ENCODE results near the gene OR5K4. TPM values are rescaled to one million over a fixed set of nuclear protein-coding genes. Genes with fewer than 3 reads are reported as not detected.

Gene OR5K4
- total and polyA plus RNA-seq, 2 of the 8 experiments (the other 6 are each of a cell fraction or from before 2014, with no cell fraction given): not detected

GRCh38 chr3:98390366-98390765 is 36.7 kb downstream of the OR5K4 start, which contains the start of gene OR5K3:
OR5K3 (plus strand) TSS chr3:98390666; CDS start chr3:98390666, 0 bp downstream.
- Histone ChIP-seq H3K9me3 (ENCODE audit: insufficient read depth in 2 of 2, low read depth in 1 of 2, low read length in 1 of 2) (no peaks in the 10 kb centered on the region), H3K4me1 (replicated peaks in 1 of 4; ENCODE audit: control insufficient read depth in 3 of 4, insufficient read depth in 4 of 4, low read length in 3 of 4) (no peaks in the 10 kb centered on the region), H4K91ac (replicated peaks; ENCODE audit: insufficient read length, low read length) (no peak within 1 kb of the TSS), H3K9ac (replicated peaks in 1 of 4; ENCODE audit: extremely low read depth in 1 of 4, low read depth in 3 of 4, low read length in 3 of 4) (no peak within 1 kb of the TSS), H2BK120ac (replicated peaks; ENCODE audit: low read depth, low read length) (no peak within 1 kb of the TSS), H3K4ac (replicated peaks; ENCODE audit: insufficient read length, low read depth, low read length) (no peak within 1 kb of the TSS), H4K5ac (ENCODE audit: insufficient read length, low read depth, low read length) (no peak within 1 kb of the TSS), H3K4me3 (ENCODE audit: extremely low read depth in 1 of 4, insufficient read depth in 2 of 4, low read depth in 3 of 4, low read length in 4 of 4) (no peak within 1 kb of the TSS), H2BK20ac (ENCODE audit: low read length) (no peak within 1 kb of the TSS), H3K79me1 (ENCODE audit: low read depth, low read length) (no peaks in the 10 kb centered on the region), H2AK5ac (ENCODE audit: low read depth, low read length) (no peak within 1 kb of the TSS), H4K8ac (ENCODE audit: extremely low read depth, insufficient read depth, low read length) (no peak within 1 kb of the TSS), H4K20me1 (replicated peaks in 1 of 2; ENCODE audit: control insufficient read depth in 1 of 2, insufficient read depth in 2 of 2, low read length in 2 of 2) (no peaks in the 10 kb centered on the region), H2BK15ac (ENCODE audit: low read length) (no peak within 1 kb of the TSS), H3K23ac (ENCODE audit: insufficient read length) (no peak within 1 kb of the TSS), H3K36me3 (ENCODE audit: control insufficient read depth in 2 of 4, insufficient read depth in 4 of 4, low read length in 3 of 4) (no peaks in the 10 kb centered on the region), H3K79me2 (ENCODE audit: control insufficient read depth in 1 of 2, insufficient read depth in 2 of 2, low read length in 2 of 2) (no peaks in the 10 kb centered on the region), H3K27me3 (replicated peaks in 1 of 4; ENCODE audit: control insufficient read depth in 3 of 4, extremely low read depth in 1 of 4, insufficient read depth in 3 of 4, low read length in 3 of 4) (no peaks in the 10 kb centered on the region), H2AFZ (ENCODE audit: low read length) (no peak within 1 kb of the TSS), H3K23me2 (ENCODE audit: low read depth, low read length) (no peaks in the 10 kb centered on the region), H2BK12ac (ENCODE audit: low read depth, low read length) (no peak within 1 kb of the TSS), H3K56ac (replicated peaks; ENCODE audit: insufficient read length, low read depth, low read length) (no peak within 1 kb of the TSS), H2BK5ac (ENCODE audit: low read depth, low read length) (no peak within 1 kb of the TSS), H3K18ac (ENCODE audit: extremely low read depth, low read length) (no peak within 1 kb of the TSS), H3K14ac (ENCODE audit: insufficient read length) (no peak within 1 kb of the TSS), H3K27ac (ENCODE audit: low read depth, low read length) (no peak within 1 kb of the TSS), H3K4me2 (ENCODE audit: insufficient read depth in 1 of 2, low read depth in 2 of 2, low read length in 2 of 2) (no peak within 1 kb of the TSS)
- ChIA-PET POLR2A (ENCODE audit: partially characterized antibody) (no interaction called here), CTCF (ENCODE audit: partially characterized antibody) (no interaction called here)
- DNase-seq (ENCODE audit: low read depth in 1 of 2, low spot score in 2 of 2) (no peak), FAIRE-seq (no peak)
- no peak for TF ChIP-seq FOSL1 (IDR thresholded peaks at IDR 0.05; ENCODE audit: insufficient read depth, low read depth, low read length)
- no peak for TF ChIP-seq SP4 (IDR thresholded peaks at IDR 0.05; ENCODE audit: low read length)
- no peak for TF ChIP-seq EP300 (IDR thresholded peaks at IDR 0.05; ENCODE audit: borderline replicate concordance in 1 of 2, low read depth in 2 of 2, low read length in 2 of 2)
- no peak for TF ChIP-seq CBX8 (IDR thresholded peaks at IDR 0.05; ENCODE audit: borderline replicate concordance, low read depth, low read length)
- TF ChIP-seq ATF2 (IDR thresholded peaks at IDR 0.05; ENCODE audit: low read length): no peak
- no peak for TF ChIP-seq SP2 (IDR thresholded peaks at IDR 0.05; ENCODE audit: low read length)
- TF ChIP-seq GTF2F1 (IDR thresholded peaks at IDR 0.05; ENCODE audit: borderline replicate concordance, low read depth, low read length): no peak
- no peak for TF ChIP-seq USF2 (IDR thresholded peaks at IDR 0.05; ENCODE audit: low read length)
- TF ChIP-seq CBX5 (IDR thresholded peaks at IDR 0.05; ENCODE audit: low read depth, low read length): no peak
- no peak for TF ChIP-seq POLR2AphosphoS5 (IDR thresholded peaks at IDR 0.05; ENCODE audit: low read depth, low read length)
- no peak for TF ChIP-seq SP1 (IDR thresholded peaks at IDR 0.05; ENCODE audit: low read depth, low read length)
- no peak for TF ChIP-seq RXRA (IDR thresholded peaks at IDR 0.05; ENCODE audit: insufficient read depth, low read depth, low read length)
- TF ChIP-seq SRF (IDR thresholded peaks at IDR 0.05; ENCODE audit: low read depth, low read length): no peak
- no peak for TF ChIP-seq BRCA1 (IDR thresholded peaks at IDR 0.05; ENCODE audit: low read depth, low read length)

All from H1 (cell line).